BLaER1 treated with 17β-estradiol and CSF1 and Interleukin-3, amounts not matched to agents 10 nM and 100 nM (cell line): Measurements from ENCODE around the gene TAF4B.

Experiments
- H3K27ac ChIP-seq, 11 experiments: shearing (Covaris generic); formaldehyde crosslinking; 2 replicates each; pipeline ENCODE4 v1.8.1; 2022
- H3K27me3 ChIP-seq, 11 experiments: shearing (Covaris generic); formaldehyde crosslinking; 2 replicates each; pipeline ENCODE4 v1.8.1; 2022
- H3K36me3 ChIP-seq, 11 experiments: shearing (Covaris generic); formaldehyde crosslinking; 2 replicates each; pipeline ENCODE4 v1.8.1; 2022
- H3K4me1 ChIP-seq, 10 experiments: shearing (Covaris generic); formaldehyde crosslinking; 2 replicates each; pipeline ENCODE4 v1.8.1; 2022
- H3K4me2 ChIP-seq, 11 experiments: shearing (Covaris generic); formaldehyde crosslinking; 2 replicates each; pipeline ENCODE4 v1.8.1; 2022
- H3K4me3 ChIP-seq, 10 experiments: shearing (Covaris generic); formaldehyde crosslinking; 2 replicates each; pipeline ENCODE4 v1.8.1; 2022
- H3K9ac ChIP-seq, 11 experiments: shearing (Covaris generic); formaldehyde crosslinking; 2 replicates each; pipeline ENCODE4 v1.8.1; 2022
- H3K9me3 ChIP-seq, 11 experiments: shearing (Covaris generic); formaldehyde crosslinking; replicated peaks in 1 of 11; 2 replicates each; pipeline ENCODE4 v1.8.1; 2022
- H4K20me1 ChIP-seq, 11 experiments: shearing (Covaris generic); formaldehyde crosslinking; 2 replicates each; pipeline ENCODE4 v1.8.1; 2022
- Cebpa-rat ChIP-seq, 11 experiments: shearing (Covaris generic); IDR thresholded peaks; 2 replicates each; pipeline ENCODE4 v1.8.1; 2022

The TAF4B gene

DNA sequence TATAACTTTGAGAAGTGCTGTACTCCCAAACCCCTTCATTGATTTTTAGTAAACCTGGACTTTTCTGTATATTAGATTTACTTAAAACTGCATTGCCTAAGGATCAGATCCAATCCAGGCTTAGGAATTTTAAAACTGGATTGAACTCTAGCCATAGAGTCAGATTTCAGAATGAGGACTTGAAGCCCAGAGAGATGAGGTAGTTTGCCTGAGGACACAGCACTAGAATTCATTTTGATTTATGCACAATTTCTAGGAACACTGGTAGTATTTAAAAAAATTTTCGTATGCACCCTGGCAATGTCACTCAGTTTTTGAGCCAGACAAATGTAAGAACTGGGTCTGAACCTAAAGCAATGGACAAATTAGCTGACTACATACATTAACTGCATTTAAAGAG is 177.2 kb downstream of the TAF4B start:
- TF ChIP-seq Cebpa-rat (IDR thresholded peaks at IDR 0.05): no peak
- Histone ChIP-seq H3K27ac (no peak overlapping the region), H3K27me3 (no peaks in the 10 kb centered on the region), H3K9ac (no peak overlapping the region), H3K4me1 (no peaks in the 10 kb centered on the region), H3K4me2 (no peak overlapping the region), H3K36me3 (no peaks in the 10 kb centered on the region), H3K9me3 (no peaks in the 10 kb centered on the region), H3K4me3 (no peak overlapping the region), H4K20me1 (no peaks in the 10 kb centered on the region)

DNA sequence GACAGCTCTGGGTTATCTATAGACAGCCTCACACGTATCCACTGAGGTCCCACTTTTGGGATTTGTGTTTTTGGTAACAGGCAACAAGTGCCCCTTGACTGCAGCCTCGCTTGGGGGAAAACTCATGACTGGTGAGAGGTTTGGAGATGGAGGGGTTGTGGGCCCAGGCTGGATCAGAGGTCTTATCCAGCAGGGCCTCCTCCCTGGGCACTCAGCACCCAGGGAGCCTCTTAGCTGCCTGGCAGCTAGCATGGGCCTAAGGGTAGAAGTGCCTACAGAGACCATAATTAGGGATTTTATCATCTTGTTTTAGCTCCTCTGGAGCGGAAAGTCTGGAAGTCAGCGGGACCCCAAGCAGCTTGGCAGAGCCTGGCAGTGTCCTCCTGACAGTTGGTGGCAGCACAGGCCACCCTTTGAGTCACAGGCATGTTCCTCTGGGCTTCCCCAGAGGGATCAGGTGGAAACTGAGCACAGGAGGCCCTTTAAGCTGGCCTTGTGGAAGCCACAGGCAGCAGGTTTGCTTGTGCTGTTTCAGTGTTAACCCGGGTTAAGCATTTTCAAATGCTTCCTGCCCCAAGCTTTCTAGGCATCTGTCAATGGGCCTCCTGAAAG is 179.1 kb downstream of the TAF4B start:
- no peaks in the 10 kb centered on the region for H4K20me1 ChIP-seq
- H3K9ac ChIP-seq: no peak overlapping the region
- no peaks in the 10 kb centered on the region for H3K9me3 ChIP-seq
- no peak for TF ChIP-seq Cebpa-rat (IDR thresholded peaks at IDR 0.05)
- H3K36me3 ChIP-seq: no peaks in the 10 kb centered on the region
- no peak overlapping the region for H3K27ac ChIP-seq
- no peak overlapping the region for H3K4me2 ChIP-seq
- no peaks in the 10 kb centered on the region for H3K27me3 ChIP-seq
- H3K4me3 ChIP-seq: no peak overlapping the region
- H3K4me1 ChIP-seq: no peaks in the 10 kb centered on the region

DNA sequence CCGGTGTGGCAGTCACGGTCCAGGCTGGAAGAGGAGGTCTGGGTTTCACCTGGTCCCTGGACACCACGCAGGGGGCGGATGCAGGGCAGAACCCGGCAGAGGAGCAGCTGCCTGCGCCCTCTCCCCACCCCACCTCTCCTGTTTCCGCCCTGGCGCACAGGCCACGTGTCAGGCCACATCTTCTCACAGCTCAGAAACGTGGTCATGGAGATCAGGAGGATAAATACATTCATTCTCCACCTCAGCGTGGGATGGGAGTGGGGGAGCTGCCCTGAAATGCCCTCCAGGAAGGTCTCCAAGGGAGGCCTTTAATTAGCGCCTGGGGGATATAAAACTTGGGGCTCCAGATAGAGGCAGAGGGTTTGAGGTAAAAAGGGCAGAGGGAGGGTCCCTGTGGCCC is 180.1 kb downstream of the TAF4B start:
- H3K36me3 ChIP-seq: no peaks in the 10 kb centered on the region
- no peaks in the 10 kb centered on the region for H3K9me3 ChIP-seq
- no peak for TF ChIP-seq Cebpa-rat (IDR thresholded peaks at IDR 0.05)
- H3K27ac ChIP-seq: no peak overlapping the region
- no peaks in the 10 kb centered on the region for H3K4me1 ChIP-seq
- H3K27me3 ChIP-seq: no peaks in the 10 kb centered on the region
- H3K9ac ChIP-seq: no peak overlapping the region
- no peak overlapping the region for H3K4me3 ChIP-seq
- H4K20me1 ChIP-seq: no peaks in the 10 kb centered on the region
- no peak overlapping the region for H3K4me2 ChIP-seq

DNA sequence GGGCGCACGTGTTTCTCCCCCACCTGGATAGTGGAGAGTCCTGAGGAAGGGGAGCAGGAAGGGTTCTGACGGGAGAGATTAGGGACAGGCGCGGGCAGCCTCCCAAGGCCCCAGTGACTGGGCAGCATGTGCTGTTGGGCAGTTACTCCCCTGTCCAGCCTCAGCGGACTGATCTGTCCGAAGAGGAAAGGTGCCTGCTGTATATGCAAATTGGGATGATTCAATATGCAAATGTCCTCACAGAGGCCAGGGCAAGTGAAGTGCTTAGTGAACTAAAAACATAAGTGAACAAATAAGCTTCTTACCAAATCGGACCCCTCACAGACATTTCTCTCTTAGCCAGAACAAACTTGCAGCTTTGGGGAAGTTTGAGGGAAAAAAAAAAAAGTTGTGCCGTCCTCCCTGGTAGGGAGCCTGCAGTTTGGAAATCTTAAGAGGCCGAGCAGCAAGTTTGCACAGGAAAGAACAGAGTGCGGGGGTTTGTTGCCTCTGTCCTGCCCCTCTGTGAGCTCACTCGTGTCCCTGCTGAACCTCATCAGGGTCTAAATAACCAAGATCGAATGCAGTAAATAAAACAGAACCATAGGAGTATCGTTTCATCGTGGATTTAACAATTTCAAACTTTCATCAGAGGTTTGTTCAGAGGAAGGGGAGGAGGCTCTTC is 180.7 kb downstream of the TAF4B start:
- TF ChIP-seq Cebpa-rat (IDR thresholded peaks at IDR 0.05): no peak
- Histone ChIP-seq H3K36me3 (no peaks in the 10 kb centered on the region), H3K9me3 (no peaks in the 10 kb centered on the region), H3K27me3 (no peaks in the 10 kb centered on the region), H3K27ac (no peak overlapping the region), H3K4me1 (no peaks in the 10 kb centered on the region), H3K4me2 (no peak overlapping the region), H3K9ac (no peak overlapping the region), H3K4me3 (no peak overlapping the region), H4K20me1 (no peaks in the 10 kb centered on the region)

DNA sequence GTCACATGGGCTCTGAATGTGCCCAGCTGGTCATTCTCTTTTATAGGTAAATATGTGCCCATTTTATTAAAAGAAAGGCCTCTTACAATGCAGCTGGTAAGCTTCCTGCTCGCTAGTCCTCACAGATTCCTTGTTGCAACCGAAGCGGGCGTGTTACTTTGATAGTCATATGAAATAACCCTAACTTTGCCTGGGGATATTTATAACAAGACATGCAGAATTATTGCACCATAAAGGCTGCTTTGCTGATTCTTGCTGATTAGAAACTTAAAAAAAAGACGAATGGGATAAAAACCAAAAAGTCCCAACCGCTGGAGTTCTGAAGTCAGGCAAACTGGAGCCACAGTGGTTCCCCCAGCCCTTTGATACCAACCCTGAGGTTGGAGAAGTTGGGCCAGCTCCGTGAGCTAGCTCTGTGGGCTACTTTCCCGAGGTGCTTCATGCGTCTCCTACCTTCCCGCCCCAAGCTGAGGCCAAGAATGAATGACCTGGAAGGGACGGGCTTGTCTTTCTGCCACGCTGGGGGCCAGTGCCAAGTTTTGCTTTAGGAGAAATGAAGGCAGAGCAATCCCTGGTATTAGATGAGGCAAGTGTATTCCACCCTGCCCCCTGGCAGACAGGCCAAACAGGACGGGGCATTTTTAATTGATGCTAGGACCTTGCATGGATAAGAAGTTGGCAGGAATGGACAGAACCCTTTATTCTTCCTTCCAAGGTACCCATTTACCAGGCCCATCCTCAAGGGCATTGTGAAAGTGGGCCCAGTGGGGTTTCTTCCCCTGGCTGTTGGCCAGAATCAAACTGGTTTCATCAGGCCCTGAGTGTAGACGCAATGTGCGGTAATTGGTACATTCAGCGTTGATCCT is 181.7 kb downstream of the TAF4B start:
- H3K9ac ChIP-seq: no peak overlapping the region
- H3K36me3 ChIP-seq: no peaks in the 10 kb centered on the region
- TF ChIP-seq Cebpa-rat (IDR thresholded peaks at IDR 0.05): no peak
- H4K20me1 ChIP-seq: no peaks in the 10 kb centered on the region
- no peak overlapping the region for H3K4me2 ChIP-seq
- H3K4me1 ChIP-seq: no peaks in the 10 kb centered on the region
- no peak overlapping the region for H3K4me3 ChIP-seq
- H3K27me3 ChIP-seq: no peaks in the 10 kb centered on the region
- H3K27ac ChIP-seq: no peak overlapping the region
- no peaks in the 10 kb centered on the region for H3K9me3 ChIP-seq

DNA sequence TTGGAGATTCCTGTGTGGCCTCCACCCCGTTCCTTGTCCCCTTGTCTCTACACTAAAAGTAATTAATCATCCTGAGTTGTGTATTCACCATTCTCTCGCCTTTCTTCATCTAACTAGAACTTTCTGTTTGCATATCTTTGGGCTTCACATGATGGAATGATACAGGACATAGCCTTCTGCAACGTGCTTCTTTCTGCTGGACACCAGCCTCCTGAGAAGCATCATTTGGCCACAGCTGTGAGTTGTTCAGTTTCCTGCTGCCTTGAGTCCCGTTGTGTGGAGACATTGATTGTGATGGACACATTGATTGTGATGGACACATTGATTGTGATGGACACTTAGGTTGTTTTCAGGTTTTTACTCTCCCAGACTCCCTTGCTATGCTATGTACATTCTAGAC is 182.8 kb downstream of the TAF4B start:
- H3K27ac ChIP-seq: no peak overlapping the region
- no peaks in the 10 kb centered on the region for H3K4me1 ChIP-seq
- no peaks in the 10 kb centered on the region for H4K20me1 ChIP-seq
- H3K4me3 ChIP-seq: no peak overlapping the region
- no peak for TF ChIP-seq Cebpa-rat (IDR thresholded peaks at IDR 0.05)
- H3K9ac ChIP-seq: no peak overlapping the region
- no peak overlapping the region for H3K4me2 ChIP-seq
- H3K36me3 ChIP-seq: no peaks in the 10 kb centered on the region
- H3K27me3 ChIP-seq: no peaks in the 10 kb centered on the region
- H3K9me3 ChIP-seq: no peaks in the 10 kb centered on the region

DNA sequence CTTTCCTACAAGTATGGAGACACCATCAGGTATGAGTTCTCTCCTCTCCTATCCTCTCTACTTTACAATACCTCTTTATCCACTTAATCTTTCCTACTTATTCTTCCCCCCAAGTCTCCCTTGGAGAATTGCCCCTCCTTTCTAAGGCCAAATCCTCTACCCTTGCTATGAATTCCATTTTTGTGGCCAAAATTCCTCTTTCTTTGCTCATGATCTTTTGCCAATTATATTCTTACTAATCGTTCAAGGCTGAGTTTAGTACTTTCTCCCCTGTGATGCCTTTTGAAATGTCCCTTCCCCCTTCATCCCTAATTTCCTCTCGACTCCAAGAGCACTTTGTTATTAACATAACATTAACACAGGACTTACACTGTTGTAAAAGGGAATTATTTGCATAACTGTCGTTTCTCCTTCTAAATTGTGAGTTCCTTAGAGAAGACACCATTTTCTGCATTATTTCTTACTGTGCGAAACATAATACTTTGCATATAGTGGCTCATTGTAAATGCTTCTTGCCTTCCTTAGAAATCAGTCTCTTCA is 188.7 kb downstream of the TAF4B start:
- no peaks in the 10 kb centered on the region for H3K36me3 ChIP-seq
- TF ChIP-seq Cebpa-rat (IDR thresholded peaks at IDR 0.05): no peak

DNA sequence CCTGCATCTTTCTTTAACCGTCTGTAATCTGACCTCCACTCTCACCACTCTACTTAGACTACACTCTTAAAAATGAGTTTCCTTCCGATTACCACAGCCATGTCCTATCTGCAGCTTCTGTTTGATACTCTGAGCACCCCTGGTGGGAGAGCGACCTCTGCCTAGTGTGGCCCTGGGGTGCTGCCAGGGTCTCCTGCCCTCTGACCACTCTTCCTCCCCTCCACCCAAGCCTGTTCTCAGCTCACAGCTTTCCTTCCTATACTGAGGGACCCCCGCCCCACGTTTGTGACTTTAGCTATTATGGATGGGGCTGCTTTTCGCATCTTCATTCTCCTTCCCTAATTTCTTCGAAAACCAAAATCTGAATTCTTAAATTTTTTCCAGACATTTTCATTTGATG is 189.4 kb downstream of the TAF4B start:
- Histone ChIP-seq H3K9ac (no peak overlapping the region), H3K4me2 (no peak overlapping the region), H3K27ac (no peak overlapping the region), H3K9me3 (no peaks in the 10 kb centered on the region), H3K27me3 (no peaks in the 10 kb centered on the region), H3K4me1 (no peaks in the 10 kb centered on the region), H3K36me3 (no peaks in the 10 kb centered on the region), H3K4me3 (no peak overlapping the region), H4K20me1 (no peaks in the 10 kb centered on the region)
- no peak for TF ChIP-seq Cebpa-rat (IDR thresholded peaks at IDR 0.05)

More for the DNA sequence above, 188.7 kb downstream of the TAF4B start:
- no peaks in the 10 kb centered on the region for H4K20me1 ChIP-seq
- H3K9ac ChIP-seq: no peak overlapping the region
- no peaks in the 10 kb centered on the region for H3K27me3 ChIP-seq
- H3K9me3 ChIP-seq: no peaks in the 10 kb centered on the region
- H3K4me3 ChIP-seq: no peak overlapping the region
- H3K4me1 ChIP-seq: no peaks in the 10 kb centered on the region
- H3K27ac ChIP-seq: no peak overlapping the region
- H3K4me2 ChIP-seq: no peak overlapping the region

DNA sequence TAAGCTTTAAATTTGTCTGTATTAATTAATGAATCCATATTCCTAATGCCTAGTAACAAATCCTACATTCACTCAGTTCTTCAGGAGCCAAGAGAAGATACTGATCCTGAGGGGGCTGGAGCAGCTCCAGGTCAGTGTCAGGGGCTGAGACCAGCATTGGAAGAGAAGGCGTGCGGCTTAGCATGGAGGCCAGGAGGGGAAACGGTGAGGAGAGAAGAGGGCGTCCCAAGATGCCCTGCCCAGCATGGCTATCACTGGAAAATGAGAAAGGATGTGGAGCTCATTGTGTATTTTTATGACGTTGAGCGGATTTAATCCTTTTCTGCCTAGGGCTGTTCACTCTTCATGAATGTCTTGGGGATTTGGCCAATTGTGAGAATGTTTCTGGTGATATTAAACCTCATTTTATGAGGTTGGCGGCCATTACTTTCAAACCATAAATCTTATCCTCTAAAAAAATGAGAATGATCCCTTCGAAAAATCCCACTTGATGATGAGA is 190.5 kb downstream of the TAF4B start:
- H3K36me3 ChIP-seq: no peaks in the 10 kb centered on the region
- H3K27me3 ChIP-seq: no peaks in the 10 kb centered on the region
- no peak overlapping the region for H3K4me3 ChIP-seq
- no peaks in the 10 kb centered on the region for H3K4me1 ChIP-seq
- no peak overlapping the region for H3K4me2 ChIP-seq
- no peak overlapping the region for H3K9ac ChIP-seq
- no peaks in the 10 kb centered on the region for H3K9me3 ChIP-seq
- TF ChIP-seq Cebpa-rat (IDR thresholded peaks at IDR 0.05): no peak
- no peak overlapping the region for H3K27ac ChIP-seq
- H4K20me1 ChIP-seq: no peaks in the 10 kb centered on the region
